ENCODE results near the gene PCDH19. TPM values are rescaled to one million over a fixed set of nuclear protein-coding genes. Genes with fewer than 3 reads are reported as not detected.

PCDH19 gene
- total and polyA plus RNA-seq, 11 donors: 0.15 to 2.2 (median 0.63) TPM

DNA sequence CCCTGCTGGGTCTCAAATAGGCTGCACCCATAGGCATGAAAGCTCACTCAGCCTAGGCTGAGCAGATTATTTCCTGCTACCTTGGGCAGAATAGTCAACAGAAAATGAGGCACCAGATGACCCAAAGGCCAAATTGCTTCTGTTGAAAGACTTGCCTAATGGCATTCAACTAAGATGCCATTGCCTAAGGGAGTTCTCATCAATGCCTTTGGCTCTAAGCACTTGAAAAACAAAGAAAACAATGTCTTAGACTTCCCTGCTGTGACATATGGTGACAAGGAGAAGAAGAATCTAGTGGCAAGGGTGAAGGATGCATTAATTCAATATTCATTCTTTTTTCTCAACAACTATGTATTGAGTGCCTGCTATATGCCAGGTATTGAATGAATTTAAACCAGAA, 25.7 kb upstream of the PCDH19 start:
- DNase-seq (no peak), ATAC-seq (no peak)
- H3K36me3 ChIP-seq: no peaks in the 10 kb centered on the region
- H3K4me1 ChIP-seq: no peaks in the 10 kb centered on the region
- intact Hi-C loops (cut with DNase I): no loop called here
- H3K9me3 ChIP-seq: no peaks in the 10 kb centered on the region
- no peak overlapping the region for H3K27ac ChIP-seq
- TF ChIP-seq, protein P1, sequence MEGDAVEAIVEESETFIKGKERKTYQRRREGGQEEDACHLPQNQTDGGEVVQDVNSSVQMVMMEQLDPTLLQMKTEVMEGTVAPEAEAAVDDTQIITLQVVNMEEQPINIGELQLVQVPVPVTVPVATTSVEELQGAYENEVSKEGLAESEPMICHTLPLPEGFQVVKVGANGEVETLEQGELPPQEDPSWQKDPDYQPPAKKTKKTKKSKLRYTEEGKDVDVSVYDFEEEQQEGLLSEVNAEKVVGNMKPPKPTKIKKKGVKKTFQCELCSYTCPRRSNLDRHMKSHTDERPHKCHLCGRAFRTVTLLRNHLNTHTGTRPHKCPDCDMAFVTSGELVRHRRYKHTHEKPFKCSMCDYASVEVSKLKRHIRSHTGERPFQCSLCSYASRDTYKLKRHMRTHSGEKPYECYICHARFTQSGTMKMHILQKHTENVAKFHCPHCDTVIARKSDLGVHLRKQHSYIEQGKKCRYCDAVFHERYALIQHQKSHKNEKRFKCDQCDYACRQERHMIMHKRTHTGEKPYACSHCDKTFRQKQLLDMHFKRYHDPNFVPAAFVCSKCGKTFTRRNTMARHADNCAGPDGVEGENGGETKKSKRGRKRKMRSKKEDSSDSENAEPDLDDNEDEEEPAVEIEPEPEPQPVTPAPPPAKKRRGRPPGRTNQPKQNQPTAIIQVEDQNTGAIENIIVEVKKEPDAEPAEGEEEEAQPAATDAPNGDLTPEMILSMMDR (IDR thresholded peaks at IDR 0.05): no peak
- TF ChIP-seq POLR2A (IDR thresholded peaks at IDR 0.05): no peak
- H3K27me3 ChIP-seq: peaks cover 0 to 5% (median 0%) of the 10 kb centered on the region in 9 donors
- H3K4me3 ChIP-seq: no peak overlapping the region

DNA sequence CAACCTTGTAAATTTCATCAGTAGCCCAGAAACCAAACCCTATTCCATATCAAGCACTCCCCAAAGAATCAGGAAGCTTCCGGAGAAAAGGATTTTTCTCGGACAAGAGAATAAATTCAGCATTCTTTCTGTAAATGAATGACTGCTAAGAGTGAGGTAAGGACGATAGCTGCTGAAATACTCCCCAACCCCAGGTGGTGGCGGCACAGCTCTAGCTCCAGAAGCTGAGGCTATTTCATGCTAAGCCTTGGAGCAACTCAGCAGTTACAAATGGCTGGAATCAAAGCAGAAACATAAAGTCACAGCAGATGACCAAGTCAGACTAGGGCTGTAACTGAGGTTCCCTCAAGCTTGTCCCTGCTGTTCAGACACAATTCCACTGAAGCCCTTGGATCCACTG, 13.9 kb upstream of the PCDH19 start:
- 49 to 57% (median 53%) methylated on average over 4 of the region's 4 CpGs for WGBS, 4 donors
- TF ChIP-seq POLR2A (IDR thresholded peaks at IDR 0.05): no peak
- TF ChIP-seq, protein P1 (IDR thresholded peaks at IDR 0.05): no peak
- H3K4me3 ChIP-seq: no peak overlapping the region
- no peaks in the 10 kb centered on the region for H3K36me3 ChIP-seq
- no peak overlapping the region for H3K27ac ChIP-seq
- DNase-seq (no peak), ATAC-seq (no peak)
- intact Hi-C loops (cut with DNase I): no loop called here
- no peaks in the 10 kb centered on the region for H3K4me1 ChIP-seq
- no peaks in the 10 kb centered on the region for H3K9me3 ChIP-seq
- peaks cover 0 to 17% (median 0%) of the 10 kb centered on the region in 9 donors for H3K27me3 ChIP-seq

DNA sequence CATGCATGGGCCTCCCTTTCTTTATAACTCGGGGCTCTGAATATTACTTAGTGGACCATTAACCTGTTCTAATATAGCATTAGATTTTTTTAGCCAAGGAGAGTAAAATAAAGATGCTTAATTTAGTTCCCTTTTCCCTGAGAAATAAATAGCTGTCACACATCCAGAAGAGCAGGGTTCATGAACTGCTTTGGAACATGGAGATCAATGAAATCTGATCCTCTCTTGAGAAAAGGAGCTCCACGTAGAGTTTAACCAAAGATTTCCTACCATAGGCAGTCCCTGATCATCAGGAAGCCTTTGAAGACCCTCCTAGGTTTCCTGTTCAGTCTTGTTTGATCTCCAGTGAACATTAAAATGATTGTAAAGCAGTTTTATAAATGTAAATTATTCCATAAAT, 8.5 kb upstream of the PCDH19 start:
- peak overlapping the region in 1 of 12 donors; percentile 60 for H3K27ac ChIP-seq
- 35 to 52% (median 42%) methylated on average over 2 of the region's 2 CpGs for WGBS, 4 donors
- no peaks in the 10 kb centered on the region for H3K9me3 ChIP-seq
- DNase-seq (no peak), ATAC-seq (no peak)
- peaks cover 0 to 26% (median 0%) of the 10 kb centered on the region in 9 donors for H3K27me3 ChIP-seq
- TF ChIP-seq, protein P1 (IDR thresholded peaks at IDR 0.05): no peak
- TF ChIP-seq POLR2A (IDR thresholded peaks at IDR 0.05): no peak
- intact Hi-C loops (cut with DNase I): no loop called here
- no peaks in the 10 kb centered on the region for H3K36me3 ChIP-seq
- peaks cover 0 to 21% (median 0%) of the 10 kb centered on the region in 12 donors for H3K4me1 ChIP-seq
- H3K4me3 ChIP-seq: no peak overlapping the region

DNA sequence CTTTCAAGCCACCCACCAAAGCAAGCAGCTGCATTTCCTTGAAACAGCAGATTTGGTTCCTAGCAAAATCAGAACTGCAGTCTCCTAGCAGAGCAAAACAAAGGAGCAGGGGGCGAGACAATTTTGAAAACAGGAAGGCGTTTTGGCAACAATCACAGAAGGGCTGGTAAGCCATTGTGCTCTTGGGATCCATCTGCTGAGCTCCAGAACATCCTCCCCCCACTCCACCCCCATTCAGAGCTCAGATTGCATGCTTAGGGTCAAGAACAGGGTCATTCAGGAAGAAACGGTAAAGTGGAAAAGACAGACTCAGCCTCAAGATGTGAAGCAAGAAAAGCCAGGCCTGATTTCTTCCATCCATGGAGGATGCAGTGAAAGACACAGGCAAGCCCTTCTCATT, 7.6 kb upstream of the PCDH19 start:
- Histone ChIP-seq H3K27ac (peak overlapping the region in 5 of 12 donors; percentile 12 to 60 (median 43)), H3K27me3 (peaks cover 0 to 30% (median 0%) of the 10 kb centered on the region in 9 donors), H3K4me1 (peaks cover 0 to 21% (median 0%) of the 10 kb centered on the region in 12 donors), H3K36me3 (no peaks in the 10 kb centered on the region), H3K4me3 (no peak overlapping the region), H3K9me3 (no peaks in the 10 kb centered on the region)
- 22 to 41% (median 29%) methylated on average over 3 of the region's 3 CpGs for WGBS, 4 donors
- DNase-seq (peak in 2 of 5 donors; percentile 24 to 25), ATAC-seq (peak in 3 of 4 donors; percentile 52 to 75 (median 57))
- no peak for TF ChIP-seq POLR2A (IDR thresholded peaks at IDR 0.05)
- TF ChIP-seq, protein P1 (IDR thresholded peaks at IDR 0.05): no peak
- intact Hi-C loops (cut with DNase I): no loop called here

All from heart left ventricle (tissue), 16 donors.